Natural killer cell treated with Interleukin-12 subunit alpha and Interleukin-12 subunit beta and Interleukin-15 and Interleukin-18, amount 100 ng/mL, for 72 hours (primary cell): Measurements from ENCODE around the gene B3GNT9. TPM values are rescaled to one million over a fixed set of nuclear protein-coding genes. Genes with fewer than 3 reads are reported as not detected.

Experiments used
- ATAC-seq, 2 donors: fragments of 150-1000 bp; cut with Tn5 transposase in 1 of 2; sonication (Bioruptor Pico), chemical (Tn5 transposase) in 1 of 2; 2 replicates each; pipeline ENCODE4 v1.10.0; 2021
- DNase-seq: peaks from one replicate; pipeline ENCODE4 v3.0.0; 2022; ENCODE audit warnings: low spot score
- H3K27ac Mint-ChIP-seq, 2 donors: 1 replicate in 1 of 2; 2 replicates in 1 of 2; pipeline ENCODE4 v1.8.0; 2022; ENCODE audit warnings: mixed read lengths in 2 of 2, mild to moderate bottlenecking in 1 of 2, moderate library complexity in 1 of 2
- H3K27me3 Mint-ChIP-seq, 2 donors: 1 replicate in 1 of 2; 2 replicates in 1 of 2; pipeline ENCODE4 v1.8.0; 2022; ENCODE audit warnings: mixed read lengths in 2 of 2
- H3K36me3 Mint-ChIP-seq: one replicate; pipeline ENCODE4 v1.8.0; 2022; ENCODE audit warnings: mixed read lengths
- H3K4me1 Mint-ChIP-seq, 2 donors: 1 replicate in 1 of 2; 2 replicates in 1 of 2; pipeline ENCODE4 v1.8.0; 2022; ENCODE audit warnings: low read depth in 2 of 2, mixed read lengths in 2 of 2, mild to moderate bottlenecking in 1 of 2
- H3K4me3 Mint-ChIP-seq: one replicate; pipeline ENCODE4 v1.8.0; 2022; ENCODE audit warnings: mixed read lengths
- H3K9me3 Mint-ChIP-seq: 2 replicates; pipeline ENCODE4 v1.8.0; 2022; ENCODE audit warnings: mixed read lengths
- total RNA-seq, 2 donors: library from RNA; stranded (reverse); gene quantifications; one replicate each; pipeline ENCODE4 v1.2.3, GENCODE V29; 2022

Gene B3GNT9
- total RNA-seq, 2 donors from 2014 or later, result 3.3 to 3.8 TPM

DNA sequence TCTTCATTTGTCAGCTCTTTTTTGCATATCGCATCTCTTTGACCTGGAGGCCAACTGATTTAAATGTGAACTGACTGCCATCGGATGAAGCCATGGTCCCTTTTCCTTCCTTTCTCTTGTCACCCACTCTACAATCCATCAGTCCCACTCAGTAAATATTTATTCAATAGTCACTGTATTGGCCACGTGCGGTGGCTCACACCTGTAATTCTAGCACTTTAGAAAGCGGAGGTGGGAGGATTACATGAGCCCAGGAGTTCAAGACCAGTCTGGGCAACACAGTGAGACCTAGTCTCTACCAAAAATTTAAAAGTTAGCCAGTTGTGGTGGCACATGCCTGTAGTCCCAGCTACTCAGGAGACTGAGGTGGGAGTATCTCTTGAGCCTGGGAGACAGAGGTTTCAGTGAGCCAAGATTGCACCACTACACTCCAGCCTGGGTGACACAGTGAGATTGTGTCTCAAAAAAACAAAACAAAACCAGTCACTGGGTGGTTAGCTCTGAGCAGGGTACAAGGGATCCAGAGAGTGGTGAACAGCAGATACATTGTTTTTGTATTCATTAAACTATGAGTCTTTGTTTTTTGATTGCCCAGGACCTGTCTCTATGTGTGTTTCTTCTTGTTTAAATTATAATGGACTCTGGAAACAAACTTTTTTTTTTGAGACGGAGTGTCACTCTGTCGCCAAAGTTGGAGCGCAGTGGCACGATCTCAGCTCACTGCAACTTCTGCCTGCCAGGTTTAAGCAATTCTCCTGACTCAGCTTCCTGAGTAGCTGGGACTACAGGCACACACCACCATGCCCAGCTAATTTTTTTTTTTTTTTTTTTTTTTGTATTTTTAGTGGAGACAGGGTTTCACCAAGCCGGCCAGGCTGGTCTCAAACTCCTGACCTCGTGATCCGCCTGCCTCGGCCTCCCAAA, 34.1 kb downstream of the B3GNT9 start:
- no peak overlapping the region for H3K4me3 Mint-ChIP-seq
- no peak overlapping the region for H3K27ac Mint-ChIP-seq
- no peaks in the 10 kb centered on the region for H3K9me3 Mint-ChIP-seq
- no peak for DNase-seq
- no peaks in the 10 kb centered on the region for H3K27me3 Mint-ChIP-seq
- peaks cover 5% of the 10 kb centered on the region for H3K36me3 Mint-ChIP-seq
- H3K4me1 Mint-ChIP-seq, result peaks cover 11 to 24% of the 10 kb centered on the region in 2 donors
- no peak for ATAC-seq

DNA sequence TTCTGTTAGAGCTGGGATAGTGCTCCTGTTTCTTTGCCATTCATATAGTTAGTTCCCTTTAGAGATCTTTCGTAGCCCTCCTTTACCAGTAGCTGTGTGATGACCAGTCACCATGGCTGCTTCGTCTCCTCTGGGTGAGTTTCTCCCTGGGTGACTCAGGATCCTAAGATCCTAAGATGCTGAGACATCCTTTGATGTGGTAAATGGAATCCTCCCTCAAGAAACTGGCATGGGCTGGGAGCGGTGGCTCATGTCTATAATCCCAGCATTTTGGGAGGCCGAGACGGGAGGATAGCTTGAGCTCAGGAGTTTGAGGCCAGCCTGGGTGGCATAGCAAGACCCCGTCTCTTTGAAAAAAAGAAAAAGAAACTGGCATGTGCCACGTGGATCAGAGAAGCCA, 35.2 kb downstream of the B3GNT9 start:
- Mint-ChIP-seq H3K9me3 (no peaks in the 10 kb centered on the region), H3K27ac (no peak overlapping the region), H3K36me3 (peaks cover 3% of the 10 kb centered on the region), H3K4me3 (no peak overlapping the region), H3K4me1 (peaks cover 18 to 33% of the 10 kb centered on the region in 2 donors), H3K27me3 (no peaks in the 10 kb centered on the region)
- ATAC-seq (no peak), DNase-seq (no peak)

DNA sequence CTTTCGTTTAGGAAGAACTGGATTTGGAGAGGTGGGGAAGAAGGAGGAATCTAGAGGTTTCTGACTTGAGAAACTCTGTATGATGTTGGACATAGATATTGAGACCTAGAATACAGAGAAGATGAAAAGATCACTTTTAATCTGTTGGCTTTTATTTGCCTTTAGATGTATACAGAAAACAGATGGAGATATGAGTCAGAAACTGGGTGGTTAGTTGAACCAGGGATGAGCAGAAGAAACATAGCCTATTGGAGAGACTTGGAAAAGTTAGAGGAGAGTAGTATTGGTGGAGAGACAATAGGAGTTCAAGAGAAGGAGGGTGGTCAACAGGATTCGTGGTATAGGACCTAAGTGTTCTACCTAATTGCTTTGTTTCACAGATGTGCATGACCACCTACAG, 36.0 kb downstream of the B3GNT9 start:
- Mint-ChIP-seq H3K27me3 (no peaks in the 10 kb centered on the region), H3K27ac (no peak overlapping the region), H3K36me3 (no peaks in the 10 kb centered on the region), H3K4me3 (no peak overlapping the region), H3K4me1 (peaks cover 23 to 30% of the 10 kb centered on the region in 2 donors), H3K9me3 (no peaks in the 10 kb centered on the region)
- no peak for ATAC-seq
- DNase-seq, result no peak

DNA sequence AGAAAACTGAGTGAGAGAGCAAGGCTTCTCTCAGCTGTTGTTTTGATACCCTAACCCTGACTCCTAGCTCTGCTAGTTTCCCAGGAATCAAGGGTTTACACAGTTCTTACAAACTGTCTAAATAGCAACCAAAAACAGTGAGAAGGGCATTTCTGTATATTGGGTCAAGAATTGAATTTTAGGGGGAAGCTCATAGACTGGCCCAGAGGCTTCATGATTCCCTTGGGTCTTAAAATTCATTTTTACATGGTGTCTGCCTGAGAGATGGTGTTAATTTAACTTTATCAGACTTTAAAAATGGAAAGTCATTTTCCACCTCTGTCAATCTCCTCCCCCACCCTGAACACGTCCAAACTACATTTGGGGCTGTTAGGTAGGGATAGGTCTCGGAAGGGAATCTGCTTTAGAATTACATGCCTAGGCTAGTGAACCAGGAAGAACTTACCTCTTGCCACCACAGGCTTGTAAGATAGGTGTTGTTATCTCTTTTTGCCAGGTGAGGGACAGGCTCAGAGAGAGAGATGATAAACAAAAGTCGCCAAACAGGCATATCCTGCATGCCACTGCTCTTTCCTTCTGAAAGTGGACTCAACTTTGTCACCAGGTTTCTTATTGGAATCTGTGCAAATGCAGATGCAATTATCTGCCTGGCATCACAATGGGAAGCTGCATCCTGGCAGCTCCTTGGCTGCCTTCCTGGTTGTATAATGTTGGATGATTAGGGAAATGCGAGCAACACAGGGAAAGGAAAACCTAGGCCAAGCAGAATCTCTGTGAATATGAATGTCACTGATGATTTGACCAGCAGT, 38.0 kb downstream of the B3GNT9 start:
- Mint-ChIP-seq H3K27ac (no peak overlapping the region), H3K27me3 (no peaks in the 10 kb centered on the region), H3K4me3 (no peak overlapping the region), H3K36me3 (no peaks in the 10 kb centered on the region), H3K9me3 (no peaks in the 10 kb centered on the region), H3K4me1 (peaks cover 28 to 35% of the 10 kb centered on the region in 2 donors)
- ATAC-seq (no peak), DNase-seq (no peak)

DNA sequence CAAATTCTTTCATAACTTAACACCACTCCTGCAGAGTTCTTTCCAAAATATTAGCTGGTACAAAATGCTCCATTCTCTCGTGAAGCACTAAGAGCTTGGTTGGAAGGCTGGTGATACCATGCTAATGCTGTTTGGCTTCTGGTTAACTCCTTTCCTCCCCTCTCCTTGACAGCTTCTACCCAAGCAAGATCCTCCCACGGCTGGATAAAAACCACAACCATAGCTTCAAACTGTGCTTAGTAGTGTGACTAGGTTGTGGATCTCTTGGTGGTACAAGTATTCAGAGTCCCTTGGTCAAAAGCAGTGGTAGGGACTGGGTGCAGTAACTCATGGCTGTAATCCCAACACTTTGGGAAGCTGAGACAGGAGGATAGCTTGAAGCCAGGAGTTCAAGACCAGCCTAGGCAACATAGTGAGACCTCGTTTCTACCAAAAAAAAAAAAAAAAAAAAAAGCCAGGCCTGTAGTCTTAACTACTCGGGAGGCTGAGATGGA, 38.8 kb downstream of the B3GNT9 start:
- DNase-seq (no peak), ATAC-seq (no peak)
- no peaks in the 10 kb centered on the region for H3K9me3 Mint-ChIP-seq
- H3K27me3 Mint-ChIP-seq, result no peaks in the 10 kb centered on the region
- H3K4me1 Mint-ChIP-seq, result peaks cover 28 to 35% of the 10 kb centered on the region in 2 donors
- H3K36me3 Mint-ChIP-seq, result no peaks in the 10 kb centered on the region
- no peak overlapping the region for H3K27ac Mint-ChIP-seq
- H3K4me3 Mint-ChIP-seq, result no peak overlapping the region

DNA sequence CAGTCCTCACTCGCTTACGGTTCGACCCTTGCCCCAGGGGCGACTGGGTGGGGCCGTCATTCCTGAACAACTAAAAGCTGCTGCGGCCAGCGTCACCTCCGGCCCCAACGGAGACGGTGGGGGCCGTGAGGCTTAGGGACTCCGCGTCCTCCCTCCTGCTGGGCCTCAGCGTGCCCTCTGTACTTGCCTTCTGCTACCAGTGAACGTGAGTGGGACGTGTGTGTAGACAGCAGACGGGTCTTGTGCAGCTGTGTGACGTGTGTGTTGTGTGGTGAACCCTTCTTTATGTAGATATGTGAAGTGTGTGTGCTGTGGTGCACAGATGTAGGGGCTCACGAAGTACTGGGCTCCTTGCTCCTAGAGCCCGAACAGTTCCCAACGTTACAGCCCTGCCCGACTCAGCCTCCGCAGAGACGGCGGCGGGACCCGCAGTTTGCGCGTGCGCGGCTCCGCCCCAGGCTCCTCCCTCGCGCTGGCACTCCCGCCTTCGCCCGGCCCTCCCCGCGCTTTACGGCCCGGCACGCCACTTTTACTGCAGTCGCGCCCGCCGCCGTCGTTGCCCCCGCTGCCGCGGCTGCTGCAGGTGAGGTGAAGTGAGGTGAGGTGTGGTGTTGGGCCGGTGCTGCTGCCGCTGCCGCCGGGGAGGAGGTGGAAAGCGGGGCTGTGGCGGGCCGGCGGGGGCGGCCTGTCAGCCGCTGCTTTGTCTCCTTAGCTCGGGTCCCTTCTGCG, 41.2 kb downstream of the B3GNT9 start, which contains the start of gene PHAF1:
PHAF1 (plus strand) TSS at position 535 of the 729 bp plus-strand sequence. CDS start 235 bp downstream, outside the sequence.
- peak within 1 kb of the TSS; percentile 61 to 91 for H3K27ac Mint-ChIP-seq
- ATAC-seq, result peak; percentile 96 to 97
- peak; percentile 94 for DNase-seq

DNA sequence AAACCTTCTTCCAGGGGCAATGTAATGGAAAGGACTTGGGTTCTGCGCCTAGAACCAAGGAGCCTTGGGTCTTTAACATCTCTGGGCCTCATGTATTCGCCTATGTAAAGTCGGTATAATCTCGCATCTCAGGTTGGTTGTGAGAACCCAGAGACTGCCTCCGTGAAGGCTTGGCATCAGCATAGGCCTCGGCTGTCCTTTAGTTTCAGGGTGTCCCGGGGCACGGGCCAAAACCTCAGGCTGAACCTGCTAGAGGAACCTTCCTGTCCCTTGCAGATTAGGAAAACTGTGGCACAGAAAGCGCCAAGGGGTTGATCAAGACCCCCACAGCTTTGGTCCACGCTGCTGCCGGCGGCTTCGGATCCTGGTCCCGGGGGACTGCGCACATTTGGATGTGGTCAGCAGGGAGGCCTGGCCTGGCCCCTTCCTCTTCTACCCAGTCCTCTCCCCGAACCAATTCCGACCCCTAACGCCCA, 41.8 kb downstream of the B3GNT9 start:
- Mint-ChIP-seq H3K4me1 (peaks cover 23 to 27% of the 10 kb centered on the region in 2 donors), H3K4me3 (peak overlapping the region; percentile 97), H3K36me3 (no peaks in the 10 kb centered on the region), H3K9me3 (no peaks in the 10 kb centered on the region), H3K27ac (peak overlapping the region; percentile 61 to 91), H3K27me3 (no peaks in the 10 kb centered on the region)
- DNase-seq (no peak), ATAC-seq (no peak)

More for the DNA sequence above, 41.2 kb downstream of the B3GNT9 start, which contains the start of gene PHAF1:
- Mint-ChIP-seq H3K4me1 (peaks cover 24 to 29% of the 10 kb centered on the region in 2 donors), H3K27me3 (no peaks in the 10 kb centered on the region), H3K4me3 (peak within 1 kb of the TSS; percentile 97), H3K9me3 (no peaks in the 10 kb centered on the region), H3K36me3 (no peaks in the 10 kb centered on the region)

DNA sequence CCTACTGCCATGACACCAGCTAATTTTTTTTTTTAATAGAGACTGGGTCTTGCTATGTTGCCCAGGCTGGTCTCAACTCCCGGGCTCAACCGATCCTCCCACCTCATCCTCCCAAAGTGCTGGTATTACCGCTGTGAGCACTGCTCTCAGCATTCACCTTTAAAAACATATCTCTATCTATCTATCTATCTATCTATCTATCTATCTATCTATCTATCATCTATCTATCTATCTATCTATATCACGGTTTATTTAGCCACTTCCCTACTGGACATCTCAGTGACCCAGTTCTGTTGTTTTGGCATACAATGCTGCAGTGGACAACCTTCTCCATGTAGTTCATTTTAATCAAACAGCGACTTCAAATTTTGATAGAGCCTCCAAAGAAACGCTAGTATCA, 42.3 kb downstream of the B3GNT9 start:
- DNase-seq (no peak), ATAC-seq (no peak)
- Mint-ChIP-seq H3K27me3 (no peaks in the 10 kb centered on the region), H3K4me3 (no peak overlapping the region), H3K36me3 (no peaks in the 10 kb centered on the region), H3K9me3 (no peaks in the 10 kb centered on the region), H3K27ac (no peak overlapping the region), H3K4me1 (peaks cover 23 to 27% of the 10 kb centered on the region in 2 donors)

DNA sequence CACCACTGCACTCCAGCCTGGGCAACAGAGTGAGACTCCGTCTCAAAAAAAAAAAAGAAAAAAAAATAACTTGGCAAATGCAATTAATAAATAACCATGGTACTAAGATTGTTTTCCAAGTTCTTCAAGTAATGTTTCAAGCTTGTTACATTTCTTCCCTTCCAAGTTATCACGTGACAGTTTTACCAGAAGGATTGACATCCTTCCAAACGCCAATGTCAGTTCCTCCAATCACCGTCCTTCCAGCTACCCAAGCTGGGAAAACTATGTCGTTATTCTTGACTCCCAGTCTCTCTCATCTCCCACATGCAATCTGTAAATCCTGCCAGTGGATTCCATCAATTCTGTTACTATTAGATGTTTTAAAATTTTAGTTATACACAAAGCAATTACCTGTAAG, 44.9 kb downstream of the B3GNT9 start:
- DNase-seq, result no peak
- Mint-ChIP-seq H3K4me1 (peaks cover 10 to 12% of the 10 kb centered on the region in 2 donors), H3K4me3 (no peak overlapping the region), H3K27me3 (no peaks in the 10 kb centered on the region), H3K27ac (peak overlapping the region in 1 of 2 donors; percentile 34), H3K9me3 (no peaks in the 10 kb centered on the region), H3K36me3 (no peaks in the 10 kb centered on the region)
- ATAC-seq, result no peak

DNA sequence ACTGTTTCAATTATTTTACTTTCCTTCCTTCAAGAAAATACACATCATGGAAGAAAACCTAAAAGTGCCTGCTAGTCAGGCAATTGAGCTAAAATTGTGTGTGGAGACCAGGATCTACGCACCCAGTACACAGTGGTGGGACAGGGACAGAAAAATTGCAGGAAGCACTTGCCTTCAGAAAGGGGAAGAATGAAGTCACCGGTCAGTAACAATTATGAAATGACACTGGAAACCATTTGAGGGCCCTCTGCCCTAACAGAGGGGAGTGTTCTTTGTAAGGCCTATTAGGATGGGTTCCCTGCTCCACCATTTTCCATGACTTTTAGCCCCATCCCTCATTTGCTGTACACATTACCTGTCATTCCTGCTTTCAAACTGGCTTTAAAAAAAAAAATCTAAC, 45.6 kb downstream of the B3GNT9 start:
- H3K27ac Mint-ChIP-seq, result no peak overlapping the region

DNA sequence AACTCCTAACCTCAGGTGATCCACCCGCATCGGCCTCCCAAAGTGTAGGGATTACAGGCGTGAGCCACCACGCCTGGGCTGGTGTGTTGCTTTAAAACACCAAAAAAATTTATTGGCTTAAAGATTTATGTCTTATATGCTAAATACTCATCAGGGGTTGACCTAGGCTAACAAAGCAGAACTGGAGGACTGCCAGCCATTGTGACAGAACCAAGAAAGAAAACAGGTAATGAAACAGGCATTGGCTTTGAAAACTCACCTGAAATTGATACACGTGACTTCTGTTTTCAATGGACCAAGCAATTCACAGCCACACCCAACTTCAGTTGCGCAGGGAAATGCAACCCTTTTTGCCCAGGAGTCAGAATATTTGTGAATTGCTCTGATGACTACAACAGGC, 46.0 kb downstream of the B3GNT9 start:
- peaks cover 5% of the 10 kb centered on the region in 2 donors for H3K4me1 Mint-ChIP-seq
- H3K4me3 Mint-ChIP-seq, result no peak overlapping the region
- DNase-seq (no peak), ATAC-seq (no peak)
- H3K27me3 Mint-ChIP-seq, result no peaks in the 10 kb centered on the region
- H3K36me3 Mint-ChIP-seq, result no peaks in the 10 kb centered on the region
- H3K9me3 Mint-ChIP-seq, result no peaks in the 10 kb centered on the region
- no peak overlapping the region for H3K27ac Mint-ChIP-seq

More for the DNA sequence above, 45.6 kb downstream of the B3GNT9 start:
- no peak for ATAC-seq
- no peaks in the 10 kb centered on the region for H3K27me3 Mint-ChIP-seq
- no peaks in the 10 kb centered on the region for H3K36me3 Mint-ChIP-seq
- H3K4me1 Mint-ChIP-seq, result peaks cover 5 to 6% of the 10 kb centered on the region in 2 donors
- H3K9me3 Mint-ChIP-seq, result no peaks in the 10 kb centered on the region
- no peak for DNase-seq
- no peak overlapping the region for H3K4me3 Mint-ChIP-seq

DNA sequence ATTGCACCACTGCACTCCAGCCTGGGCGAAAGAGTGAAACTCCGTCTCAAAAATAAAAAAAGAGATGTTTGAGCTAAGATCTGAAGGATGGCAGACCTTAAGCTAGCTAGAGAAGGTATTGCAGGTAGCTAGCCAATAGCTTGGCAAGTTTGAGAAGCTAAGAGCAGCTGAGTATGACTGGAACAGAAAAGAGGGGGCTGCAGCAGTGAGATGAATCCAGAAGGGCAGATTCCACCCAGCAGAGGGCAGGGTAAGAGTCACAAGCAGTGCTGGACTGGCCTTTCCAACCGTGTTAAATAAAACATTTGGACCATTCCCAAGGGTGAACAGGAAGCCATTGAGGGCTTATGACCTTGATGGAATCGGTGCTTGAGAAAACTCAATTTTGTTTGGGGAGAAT, 46.7 kb downstream of the B3GNT9 start:
- DNase-seq, result no peak
- no peaks in the 10 kb centered on the region for H3K27me3 Mint-ChIP-seq

More for the DNA sequence above, 46.7 kb downstream of the B3GNT9 start:
- Mint-ChIP-seq H3K27ac (peak overlapping the region in 1 of 2 donors; percentile 16), H3K4me1 (no peaks in the 10 kb centered on the region), H3K9me3 (no peaks in the 10 kb centered on the region), H3K36me3 (peaks cover 4% of the 10 kb centered on the region), H3K4me3 (no peak overlapping the region)
- ATAC-seq, result no peak
